Right lobe of liver (tissue), 6 donors: ENCODE data around the gene NFIB. TPM values are rescaled to one million over a fixed set of nuclear protein-coding genes. Genes with fewer than 3 reads are reported as not detected.

ENCODE experiments used
- ATAC-seq, 4 donors: fragments of 200-7000 bp; cut with Tn5 transposase; one replicate each; pipeline ENCODE4 v1.9.1; 2020; ENCODE audit warnings: mild to moderate bottlenecking in 4 of 4, moderate library complexity in 4 of 4
- DNase-seq, 3 donors: peaks; one replicate each; pipeline ENCODE4 v3.0.0-alpha.2; 2020
- H3K27ac ChIP-seq, 3 donors: fragments of 200-600 bp; one replicate each; pipeline ENCODE4 v1.8.0; 2022
- H3K27me3 ChIP-seq, 2 donors: fragments of 200-600 bp; one replicate each; pipeline ENCODE4 v1.8.0; 2022
- H3K36me3 ChIP-seq, 4 donors: fragments of 200-600 bp; sonication (generic) in 1 of 4; one replicate each; pipeline versions ENCODE4 v1.5.1 to v1.8.0; 2017 to 2022; ENCODE audit warnings: control low read depth in 1 of 4
- H3K4me1 ChIP-seq, 4 donors: fragments of 200-600 bp; sonication (generic) in 1 of 4; one replicate each; pipeline versions ENCODE4 v1.5.1 to v1.8.0; 2017 to 2022; ENCODE audit warnings: control low read depth in 1 of 4
- H3K4me3 ChIP-seq, 3 donors: fragments of 200-600 bp; one replicate each; pipeline ENCODE4 v1.8.0; 2022
- H3K9me3 ChIP-seq, 4 donors: fragments of 200-600 bp; sonication (generic) in 1 of 4; one replicate each; pipeline versions ENCODE4 v1.5.1 to v1.8.0; 2017 to 2022; ENCODE audit warnings: control low read depth in 1 of 4
- CTCF ChIP-seq, 4 donors: fragments of 200-600 bp in 3 of 4; fragments of 450-650 bp in 1 of 4; IDR thresholded peaks; one replicate each; pipeline versions ENCODE4 v1.5.1 to v1.8.0; 2016 to 2022; ENCODE audit warnings: antibody characterized with exemption in 4 of 4, mild to moderate bottlenecking in 2 of 4
- POLR2A ChIP-seq: fragments of 450-650 bp; IDR thresholded peaks from one replicate; pipeline ENCODE4 v1.6.1; 2017; ENCODE audit warnings: antibody characterized with exemption, mild to moderate bottlenecking
- WGBS: methylation state at CpG from one replicate; pipeline ENCODE4 v1.1.6; 2018; ENCODE audit warnings: low coverage, low lambda C conversion rate; ENCODE audit not compliant: insufficient coverage; ENCODE audit errors: missing lambda C conversion rate; 5-methylcytosine and 5-hydroxymethylcytosine counted together
- intact Hi-C, 2 donors: fragments of 100-400 bp; cut with DNase I; formaldehyde crosslinking; loops; one replicate each; pipeline versions ENCODE4 v1.11.2 to v1.14.1; 2022
- total RNA-seq, 6 experiments: library from RNA; depleted of rRNA in 2 of 6; stranded (reverse); fragments of >200 nt in 2 of 6; fragmentation: NEBNext Ultra II Directional in 3 of 6; extraction: Animal tissue kit (Norgen Biotek cat#: 25700) in 3 of 6; gene quantifications; one replicate each; pipeline versions ENCODE4 v1.1.0 to v1.2.4, GENCODE V29; 2016 to 2023
- donor health status: DM: no; HTN: yes; CAD: no.
- donor health status: DM: no; HTN: no; CAD: no.
- donor health status: DM: no; HTN: no; CAD: no.
- donor health status: DM: no; HTN: yes; CAD: no.
- donor health status: DM: no; HTN: yes; CAD: no.

The NFIB gene
- total RNA-seq, 6 experiments from 2014 or later: 23.0 to 45.3 (median 39.6) TPM

GRCh38 chr9:14139287-14139686 is 174.7 kb downstream of the NFIB start:
- 77% methylated on average over 1 of the region's 1 CpG for WGBS

GRCh38 chr9:14136646-14137370 is 177.1 kb downstream of the NFIB start:
- no peaks in the 10 kb centered on the region for H3K36me3 ChIP-seq
- peaks cover 0 to 8% (median 0%) of the 10 kb centered on the region in 4 donors for H3K4me1 ChIP-seq
- intact Hi-C loops: no loop called here

More at GRCh38 chr9:14139287-14139686, 174.7 kb downstream of the NFIB start:
- no peak overlapping the region for H3K27ac ChIP-seq
- no peaks in the 10 kb centered on the region for H3K36me3 ChIP-seq
- H3K27me3 ChIP-seq: no peaks in the 10 kb centered on the region
- intact Hi-C loops: no loop called here
- TF ChIP-seq POLR2A: no peak
- TF ChIP-seq CTCF (IDR thresholded peaks at IDR 0.05): no peak
- H3K9me3 ChIP-seq: no peaks in the 10 kb centered on the region
- H3K4me1 ChIP-seq: no peaks in the 10 kb centered on the region
- ATAC-seq (no peak), DNase-seq (no peak)
- H3K4me3 ChIP-seq: no peak overlapping the region

GRCh38 chr9:14136047-14136635 is 177.8 kb downstream of the NFIB start:
- no peaks in the 10 kb centered on the region for H3K36me3 ChIP-seq
- TF ChIP-seq POLR2A (no peak), CTCF (IDR thresholded peaks at IDR 0.05) (no peak)
- H3K4me1 ChIP-seq: peaks cover 0 to 8% (median 0%) of the 10 kb centered on the region in 4 donors
- H3K9me3 ChIP-seq: no peaks in the 10 kb centered on the region
- 56% methylated on average over 3 of the region's 3 CpGs for WGBS
- no peak for DNase-seq
- no peaks in the 10 kb centered on the region for H3K27me3 ChIP-seq
- no peak overlapping the region for H3K4me3 ChIP-seq
- intact Hi-C loops: no loop called here
- H3K27ac ChIP-seq: no peak overlapping the region
- no peak for ATAC-seq

More at GRCh38 chr9:14136646-14137370, 177.1 kb downstream of the NFIB start:
- WGBS: 81% methylated on average over 3 of the region's 3 CpGs
- Histone ChIP-seq H3K4me3 (no peak overlapping the region), H3K27ac (no peak overlapping the region), H3K27me3 (no peaks in the 10 kb centered on the region), H3K9me3 (no peaks in the 10 kb centered on the region)
- DNase-seq: no peak
- ATAC-seq: no peak
- TF ChIP-seq POLR2A (no peak), CTCF (IDR thresholded peaks at IDR 0.05) (no peak)

DNA sequence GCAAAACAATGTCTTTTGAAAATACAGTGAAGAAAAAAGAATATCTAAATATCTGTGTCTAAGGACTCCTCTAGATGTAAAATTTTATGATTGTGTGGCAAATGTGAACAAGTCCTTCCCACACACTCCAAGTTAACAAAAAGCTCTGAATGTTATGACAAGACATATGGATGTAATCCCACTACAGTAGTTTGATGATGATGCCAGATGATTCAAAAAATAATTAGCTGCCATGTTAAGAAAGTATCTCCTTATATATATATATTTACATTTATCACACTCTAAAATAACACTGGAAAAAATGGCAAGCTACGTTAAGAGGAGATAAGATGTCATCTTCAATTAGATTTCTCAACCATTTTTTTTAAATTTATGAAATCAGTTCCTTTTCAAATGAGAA is 178.5 kb downstream of the NFIB start:
- DNase-seq (no peak), ATAC-seq (no peak)
- H3K9me3 ChIP-seq: no peaks in the 10 kb centered on the region
- H3K27ac ChIP-seq: no peak overlapping the region
- no peaks in the 10 kb centered on the region for H3K27me3 ChIP-seq
- H3K4me3 ChIP-seq: no peak overlapping the region
- peaks cover 0 to 8% (median 0%) of the 10 kb centered on the region in 4 donors for H3K4me1 ChIP-seq
- intact Hi-C loops: no loop called here
- WGBS: 83% methylated on average over 1 of the region's 1 CpG
- H3K36me3 ChIP-seq: no peaks in the 10 kb centered on the region
- TF ChIP-seq CTCF (IDR thresholded peaks at IDR 0.05) (no peak), POLR2A (no peak)
